ENCODE measurements around the gene SYT5. TPM values are rescaled to one million over a fixed set of nuclear protein-coding genes. Genes with fewer than 3 reads are reported as not detected.

SYT5 gene
- total and polyA plus RNA-seq, 9 of the 15 experiments (the other 6 are each of a cell fraction or from before 2014, with no cell fraction given): 1.3 to 20.9 (median 8.8) TPM

DNA sequence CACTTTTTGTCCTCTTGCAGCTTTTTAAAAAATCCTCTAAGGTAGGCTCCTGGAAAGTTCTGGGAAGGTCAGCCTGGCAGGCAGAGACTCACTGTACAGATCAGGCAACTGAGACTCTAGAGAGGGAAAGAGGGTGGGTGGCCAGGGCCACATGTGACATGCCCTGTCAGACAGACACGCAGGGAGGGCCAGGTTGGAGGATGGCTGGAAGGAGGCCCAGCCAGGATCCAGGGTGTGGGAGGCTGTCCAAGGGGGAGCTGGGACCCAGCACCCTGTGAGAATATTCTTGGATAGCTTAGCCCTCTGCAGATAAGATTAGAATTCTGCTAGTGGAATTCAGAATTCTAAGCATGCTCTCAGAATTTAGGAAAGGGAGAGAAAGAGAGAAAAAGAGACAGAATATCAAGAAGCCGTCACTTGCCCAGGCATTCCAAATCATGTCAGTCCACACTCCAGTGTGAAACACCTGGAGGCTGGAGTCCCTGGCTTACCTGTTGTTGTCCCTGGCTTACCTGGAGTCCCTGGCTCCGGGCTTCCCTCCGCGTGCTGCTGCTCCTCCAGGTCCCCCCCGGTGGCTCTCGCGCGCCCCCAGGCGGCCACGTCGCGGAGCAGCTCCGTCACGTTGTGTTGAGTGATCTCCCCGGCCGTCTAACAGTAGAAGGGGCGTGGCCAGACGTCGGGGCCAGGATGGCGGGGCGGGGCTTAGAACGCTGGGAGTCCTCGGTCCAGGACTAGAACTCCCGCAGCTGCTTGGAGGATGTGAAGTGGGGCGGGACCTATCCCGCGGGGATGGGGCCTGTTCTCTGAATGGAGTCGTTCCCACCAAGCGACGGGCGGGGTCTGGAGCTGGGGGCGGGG is 19.7 kb downstream of the SYT5 start (continued):
- TF ChIP-seq, protein P1, sequence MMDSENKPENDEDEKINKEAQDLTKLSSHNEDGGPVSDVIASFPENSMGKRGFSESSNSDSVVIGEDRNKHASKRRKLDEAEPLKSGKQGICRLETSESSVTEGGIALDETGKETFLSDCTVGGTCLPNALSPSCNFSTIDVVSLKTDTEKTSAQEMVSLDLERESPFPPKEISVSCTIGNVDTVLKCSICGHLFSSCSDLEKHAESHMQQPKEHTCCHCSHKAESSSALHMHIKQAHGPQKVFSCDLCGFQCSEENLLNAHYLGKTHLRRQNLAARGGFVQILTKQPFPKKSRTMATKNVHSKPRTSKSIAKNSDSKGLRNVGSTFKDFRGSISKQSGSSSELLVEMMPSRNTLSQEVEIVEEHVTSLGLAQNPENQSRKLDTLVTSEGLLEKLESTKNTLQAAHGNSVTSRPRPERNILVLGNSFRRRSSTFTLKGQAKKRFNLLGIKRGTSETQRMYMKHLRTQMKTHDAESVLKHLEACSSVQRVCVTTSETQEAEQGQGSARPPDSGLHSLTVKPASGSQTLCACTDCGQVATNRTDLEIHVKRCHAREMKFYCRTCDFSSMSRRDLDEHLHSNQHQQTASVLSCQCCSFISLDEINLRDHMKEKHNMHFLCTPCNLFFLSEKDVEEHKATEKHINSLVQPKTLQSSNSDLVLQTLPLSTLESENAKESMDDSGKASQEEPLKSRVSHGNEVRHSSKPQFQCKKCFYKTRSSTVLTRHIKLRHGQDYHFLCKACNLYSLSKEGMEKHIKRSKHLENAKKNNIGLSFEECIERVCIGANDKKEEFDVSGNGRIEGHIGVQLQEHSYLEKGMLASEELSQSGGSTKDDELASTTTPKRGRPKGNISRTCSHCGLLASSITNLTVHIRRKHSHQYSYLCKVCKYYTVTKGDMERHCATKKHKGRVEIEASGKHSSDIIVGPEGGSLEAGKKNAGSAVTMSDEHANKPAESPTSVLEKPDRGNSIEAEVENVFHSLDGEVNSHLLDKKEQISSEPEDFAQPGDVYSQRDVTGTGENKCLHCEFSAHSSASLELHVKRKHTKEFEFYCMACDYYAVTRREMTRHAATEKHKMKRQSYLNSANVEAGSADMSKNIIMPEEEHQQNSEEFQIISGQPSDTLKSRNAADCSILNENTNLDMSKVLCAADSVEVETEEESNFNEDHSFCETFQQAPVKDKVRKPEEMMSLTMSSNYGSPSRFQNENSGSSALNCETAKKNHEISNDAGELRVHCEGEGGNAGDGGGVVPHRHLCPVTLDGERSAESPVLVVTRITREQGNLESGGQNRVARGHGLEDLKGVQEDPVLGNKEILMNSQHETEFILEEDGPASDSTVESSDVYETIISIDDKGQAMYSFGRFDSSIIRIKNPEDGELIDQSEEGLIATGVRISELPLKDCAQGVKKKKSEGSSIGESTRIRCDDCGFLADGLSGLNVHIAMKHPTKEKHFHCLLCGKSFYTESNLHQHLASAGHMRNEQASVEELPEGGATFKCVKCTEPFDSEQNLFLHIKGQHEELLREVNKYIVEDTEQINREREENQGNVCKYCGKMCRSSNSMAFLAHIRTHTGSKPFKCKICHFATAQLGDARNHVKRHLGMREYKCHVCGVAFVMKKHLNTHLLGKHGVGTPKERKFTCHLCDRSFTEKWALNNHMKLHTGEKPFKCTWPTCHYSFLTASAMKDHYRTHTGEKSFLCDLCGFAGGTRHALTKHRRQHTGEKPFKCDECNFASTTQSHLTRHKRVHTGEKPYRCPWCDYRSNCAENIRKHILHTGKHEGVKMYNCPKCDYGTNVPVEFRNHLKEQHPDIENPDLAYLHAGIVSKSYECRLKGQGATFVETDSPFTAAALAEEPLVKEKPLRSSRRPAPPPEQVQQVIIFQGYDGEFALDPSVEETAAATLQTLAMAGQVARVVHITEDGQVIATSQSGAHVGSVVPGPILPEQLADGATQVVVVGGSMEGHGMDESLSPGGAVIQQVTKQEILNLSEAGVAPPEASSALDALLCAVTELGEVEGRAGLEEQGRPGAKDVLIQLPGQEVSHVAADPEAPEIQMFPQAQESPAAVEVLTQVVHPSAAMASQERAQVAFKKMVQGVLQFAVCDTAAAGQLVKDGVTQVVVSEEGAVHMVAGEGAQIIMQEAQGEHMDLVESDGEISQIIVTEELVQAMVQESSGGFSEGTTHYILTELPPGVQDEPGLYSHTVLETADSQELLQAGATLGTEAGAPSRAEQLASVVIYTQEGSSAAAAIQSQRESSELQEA (IDR thresholded peaks at IDR 0.05; ENCODE audit: low read depth): no peak
- TF ChIP-seq ZZZ3 (IDR thresholded peaks at IDR 0.05) (no peak), ZNF699 (CRISPR knock-in tag; IDR thresholded peaks at IDR 0.05; ENCODE audit: insufficient replicate concordance) (no peak), TFAM (CRISPR knock-in tag; conservative IDR thresholded peaks at IDR 0.05) (no peak), GATA2 (CRISPR knock-in tag; IDR thresholded peaks at IDR 0.05) (no peak), L3MBTL2 (IDR thresholded peaks at IDR 0.05) (peak; percentile 83), MCM2 (IDR thresholded peaks at IDR 0.05; ENCODE audit: low read depth) (no peak), SRSF7 (optimal IDR thresholded peaks at IDR 0.05; ENCODE audit: low read depth, low read length) (no peak), CBX8 (IDR thresholded peaks at IDR 0.05; ENCODE audit: borderline replicate concordance, extremely low read depth, low read depth, low read length, poor library complexity, severe bottlenecking) (no peak), PYGO2 (tag; IDR thresholded peaks at IDR 0.05) (no peak)
- TF ChIP-seq, protein P2, sequence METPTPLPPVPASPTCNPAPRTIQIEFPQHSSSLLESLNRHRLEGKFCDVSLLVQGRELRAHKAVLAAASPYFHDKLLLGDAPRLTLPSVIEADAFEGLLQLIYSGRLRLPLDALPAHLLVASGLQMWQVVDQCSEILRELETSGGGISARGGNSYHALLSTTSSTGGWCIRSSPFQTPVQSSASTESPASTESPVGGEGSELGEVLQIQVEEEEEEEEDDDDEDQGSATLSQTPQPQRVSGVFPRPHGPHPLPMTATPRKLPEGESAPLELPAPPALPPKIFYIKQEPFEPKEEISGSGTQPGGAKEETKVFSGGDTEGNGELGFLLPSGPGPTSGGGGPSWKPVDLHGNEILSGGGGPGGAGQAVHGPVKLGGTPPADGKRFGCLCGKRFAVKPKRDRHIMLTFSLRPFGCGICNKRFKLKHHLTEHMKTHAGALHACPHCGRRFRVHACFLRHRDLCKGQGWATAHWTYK (CRISPR knock-in tag; IDR thresholded peaks at IDR 0.05): no peak
- TF ChIP-seq, protein P3, sequence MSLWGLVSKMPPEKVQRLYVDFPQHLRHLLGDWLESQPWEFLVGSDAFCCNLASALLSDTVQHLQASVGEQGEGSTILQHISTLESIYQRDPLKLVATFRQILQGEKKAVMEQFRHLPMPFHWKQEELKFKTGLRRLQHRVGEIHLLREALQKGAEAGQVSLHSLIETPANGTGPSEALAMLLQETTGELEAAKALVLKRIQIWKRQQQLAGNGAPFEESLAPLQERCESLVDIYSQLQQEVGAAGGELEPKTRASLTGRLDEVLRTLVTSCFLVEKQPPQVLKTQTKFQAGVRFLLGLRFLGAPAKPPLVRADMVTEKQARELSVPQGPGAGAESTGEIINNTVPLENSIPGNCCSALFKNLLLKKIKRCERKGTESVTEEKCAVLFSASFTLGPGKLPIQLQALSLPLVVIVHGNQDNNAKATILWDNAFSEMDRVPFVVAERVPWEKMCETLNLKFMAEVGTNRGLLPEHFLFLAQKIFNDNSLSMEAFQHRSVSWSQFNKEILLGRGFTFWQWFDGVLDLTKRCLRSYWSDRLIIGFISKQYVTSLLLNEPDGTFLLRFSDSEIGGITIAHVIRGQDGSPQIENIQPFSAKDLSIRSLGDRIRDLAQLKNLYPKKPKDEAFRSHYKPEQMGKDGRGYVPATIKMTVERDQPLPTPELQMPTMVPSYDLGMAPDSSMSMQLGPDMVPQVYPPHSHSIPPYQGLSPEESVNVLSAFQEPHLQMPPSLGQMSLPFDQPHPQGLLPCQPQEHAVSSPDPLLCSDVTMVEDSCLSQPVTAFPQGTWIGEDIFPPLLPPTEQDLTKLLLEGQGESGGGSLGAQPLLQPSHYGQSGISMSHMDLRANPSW (CRISPR knock-in tag; IDR thresholded peaks at IDR 0.05): no peak
- TF ChIP-seq, protein P4, sequence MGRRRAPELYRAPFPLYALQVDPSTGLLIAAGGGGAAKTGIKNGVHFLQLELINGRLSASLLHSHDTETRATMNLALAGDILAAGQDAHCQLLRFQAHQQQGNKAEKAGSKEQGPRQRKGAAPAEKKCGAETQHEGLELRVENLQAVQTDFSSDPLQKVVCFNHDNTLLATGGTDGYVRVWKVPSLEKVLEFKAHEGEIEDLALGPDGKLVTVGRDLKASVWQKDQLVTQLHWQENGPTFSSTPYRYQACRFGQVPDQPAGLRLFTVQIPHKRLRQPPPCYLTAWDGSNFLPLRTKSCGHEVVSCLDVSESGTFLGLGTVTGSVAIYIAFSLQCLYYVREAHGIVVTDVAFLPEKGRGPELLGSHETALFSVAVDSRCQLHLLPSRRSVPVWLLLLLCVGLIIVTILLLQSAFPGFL (CRISPR knock-in tag; IDR thresholded peaks at IDR 0.05): no peak
